CD4-positive, alpha-beta T cell (primary cell): ENCODE measurements around the gene PRPF8. TPM values are rescaled to one million over a fixed set of nuclear protein-coding genes. Genes with fewer than 3 reads are reported as not detected.

Experiments
- ATAC-seq: fragments of 200-7000 bp; cut with Tn5 transposase; one replicate; pipeline ENCODE4 v1.10.0; 2022; ENCODE audit warnings: mild to moderate bottlenecking; ENCODE audit not compliant: poor library complexity
- CTCF ChIA-PET: fragments of 350-600 bp; sonication (Branson Sonifier 250); formaldehyde crosslinking; loops from one replicate; lab custom pipeline; 2021; ENCODE audit warnings: antibody characterized with exemption, inconsistent platforms; lab: Charles Lee
- POLR2A ChIA-PET: fragments of 350-600 bp; sonication (Branson Sonifier 250); formaldehyde crosslinking; loops from one replicate; lab custom pipeline; 2021; ENCODE audit warnings: antibody characterized with exemption, inconsistent platforms; lab: Charles Lee
- DNase-seq, 14 experiments: peaks; one replicate each; pipeline ENCODE4 v3.0.0-alpha.2; 2013 to 2020; ENCODE audit warnings: mixed read lengths in 2 of 14
- H3K27ac ChIP-seq, 2 donors: one replicate each; pipeline versions ENCODE4 v1.5.1 to v1.7.0; 2013; ENCODE audit warnings: low read length in 2 of 2, low read depth in 1 of 2, mild to moderate bottlenecking in 1 of 2
- H3K27me3 ChIP-seq, 2 experiments: 1 replicate in 1 of 2; 2 replicates in 1 of 2; pipeline versions ENCODE4 v1.6.1 to v1.7.0; 2013; ENCODE audit warnings: low read length in 2 of 2, control low read depth in 1 of 2, mild to moderate bottlenecking in 1 of 2, moderate library complexity in 1 of 2; ENCODE audit not compliant: insufficient read depth in 2 of 2, control insufficient read depth in 1 of 2
- H3K36me3 ChIP-seq: one replicate; pipeline ENCODE4 v1.6.1; 2013; ENCODE audit warnings: low read length, control low read depth; ENCODE audit not compliant: insufficient read depth
- H3K4me1 ChIP-seq: one replicate; pipeline ENCODE4 v1.6.1; 2013; ENCODE audit warnings: low read length, control low read depth; ENCODE audit not compliant: insufficient read depth
- H3K4me3 ChIP-seq: one replicate; pipeline ENCODE4 v1.5.1; 2013; ENCODE audit warnings: mild to moderate bottlenecking, low read length, moderate library complexity
- H3K9me3 ChIP-seq, 2 experiments: 1 replicate in 1 of 2; 2 replicates in 1 of 2; pipeline versions ENCODE4 v1.6.1 to v1.7.0; 2013; ENCODE audit warnings: low read length in 2 of 2, mild to moderate bottlenecking in 2 of 2, control low read depth in 1 of 2, moderate library complexity in 1 of 2; ENCODE audit not compliant: control insufficient read depth in 1 of 2, insufficient read depth in 1 of 2
- H3K27ac Mint-ChIP-seq: one replicate; pipeline ENCODE4 v1.8.0; 2020; ENCODE audit warnings: mixed read lengths
- H3K27me3 Mint-ChIP-seq: one replicate; pipeline ENCODE4 v1.8.0; 2021; ENCODE audit warnings: mixed read lengths
- H3K36me3 Mint-ChIP-seq: one replicate; pipeline ENCODE4 v1.8.0; 2021; ENCODE audit warnings: low read depth, mixed read lengths
- H3K4me1 Mint-ChIP-seq: one replicate; pipeline ENCODE4 v1.8.0; 2021; ENCODE audit warnings: low read depth, mixed read lengths
- H3K4me3 Mint-ChIP-seq: one replicate; pipeline ENCODE4 v1.8.0; 2020; ENCODE audit warnings: mild to moderate bottlenecking, mixed read lengths
- H3K9me3 Mint-ChIP-seq: one replicate; pipeline ENCODE4 v1.8.0; 2020; ENCODE audit warnings: mixed read lengths
- CTCF ChIP-seq: fragments of 200-600 bp; IDR thresholded peaks from one replicate; pipeline ENCODE4 v1.8.0; 2022; ENCODE audit warnings: antibody characterized with exemption, mild to moderate bottlenecking
- intact Hi-C, 2 experiments: fragments of 100-400 bp; cut with DNase I in 1 of 2; cut with micrococcal nuclease in 1 of 2; formaldehyde crosslinking; loops; one replicate each; pipeline versions ENCODE4 v1.15.1 to v1.9.0; 2023 to 2025; cut with DNase I, micrococcal nuclease
- total RNA-seq, 174 experiments: library from RNA in 2 of 174; stranded (reverse) in 2 of 174; gene quantifications; one replicate each; pipeline ENCODE4 v1.2.3 and lab custom pipeline; 2021 to 2026

Gene PRPF8
- total RNA-seq, 2 experiments from 2014 or later = 550 to 572 TPM

GRCh38 chr17:1644493-1645206, 40.0 kb downstream of the PRPF8 start:
- peak overlapping the region; percentile 83 for H3K4me3 Mint-ChIP-seq
- no peaks in the 10 kb centered on the region for H3K27me3 Mint-ChIP-seq
- DNase-seq (peak in 3 of 14 experiments; percentile 35 to 79 (median 72)), ATAC-seq (no peak)
- H3K27ac ChIP-seq = no peak overlapping the region
- peaks cover 40% of the 10 kb centered on the region for H3K4me1 ChIP-seq
- H3K27ac Mint-ChIP-seq = peak overlapping the region; percentile 71
- H3K4me1 Mint-ChIP-seq = peaks cover 21% of the 10 kb centered on the region
- ChIA-PET CTCF (no interaction called here), POLR2A (interaction anchor here (1.3 kb wide), 1 partner anchor 40 kb away, joined by 3 read pairs; the partner anchor contains the start of gene PRPF8)
- no peak overlapping the region for H3K4me3 ChIP-seq
- peaks cover 4% of the 10 kb centered on the region for H3K36me3 Mint-ChIP-seq
- H3K36me3 ChIP-seq = no peaks in the 10 kb centered on the region
- H3K27me3 ChIP-seq = no peaks in the 10 kb centered on the region
- peaks cover 0 to 5% of the 10 kb centered on the region in 2 experiments for H3K9me3 ChIP-seq
- TF ChIP-seq CTCF = no peak
- intact Hi-C loops = loop anchor here (5.0 kb wide), 2 partner anchors 38 to 383 kb away; partner anchors contain the start of genes PRPF8 (in 1 of the 2) and RTN4RL1 (in 1 of the 2)
- no peaks in the 10 kb centered on the region for H3K9me3 Mint-ChIP-seq

GRCh38 chr17:1643999-1644492, 40.6 kb downstream of the PRPF8 start:
- peaks cover 21% of the 10 kb centered on the region for H3K4me1 Mint-ChIP-seq
- no peaks in the 10 kb centered on the region for H3K36me3 ChIP-seq
- ATAC-seq = no peak
- ChIA-PET CTCF (interaction anchor here (1.4 kb wide), 1 partner anchor 14 kb away, joined by 6 read pairs; no protein-coding TSS in a partner anchor), POLR2A (interaction anchor here (0.6 to 0.7 kb wide), 2 partner anchors 16 to 120 kb away, joined by 3 read pairs; no protein-coding TSS in a partner anchor)
- peaks cover 4% of the 10 kb centered on the region for H3K36me3 Mint-ChIP-seq
- H3K4me1 ChIP-seq = peaks cover 38% of the 10 kb centered on the region
- peak in 2 of 14 experiments; percentile 41 to 56 for DNase-seq
- H3K4me3 Mint-ChIP-seq = peak overlapping the region; percentile 83
- no peaks in the 10 kb centered on the region for H3K27me3 ChIP-seq
- peak overlapping the region; percentile 33 for H3K4me3 ChIP-seq
- no peaks in the 10 kb centered on the region for H3K27me3 Mint-ChIP-seq
- H3K27ac Mint-ChIP-seq = peak overlapping the region; percentile 71
- intact Hi-C loops = no loop called here
- no peaks in the 10 kb centered on the region for H3K9me3 Mint-ChIP-seq
- TF ChIP-seq CTCF = no peak
- H3K27ac ChIP-seq = no peak overlapping the region
- H3K9me3 ChIP-seq = peaks cover 0 to 5% of the 10 kb centered on the region in 2 experiments

GRCh38 chr17:1643293-1643998, 41.2 kb downstream of the PRPF8 start:
- no peaks in the 10 kb centered on the region for H3K9me3 Mint-ChIP-seq
- H3K4me3 Mint-ChIP-seq = no peak overlapping the region
- H3K27me3 Mint-ChIP-seq = no peaks in the 10 kb centered on the region
- TF ChIP-seq CTCF = no peak
- peaks cover 36% of the 10 kb centered on the region for H3K4me1 ChIP-seq
- intact Hi-C loops = no loop called here
- DNase-seq (peak; percentile 38 to 91 (median 65)), ATAC-seq (peak; percentile 90)
- H3K27me3 ChIP-seq = no peaks in the 10 kb centered on the region
- ChIA-PET POLR2A (interaction anchor here (0.6 to 0.7 kb wide), 2 partner anchors 15 to 121 kb away, joined by 3 read pairs; no protein-coding TSS in a partner anchor), CTCF (interaction anchor here (1.4 kb wide), 1 partner anchor 14 kb away, joined by 6 read pairs; no protein-coding TSS in a partner anchor)
- H3K36me3 Mint-ChIP-seq = peaks cover 4% of the 10 kb centered on the region
- no peaks in the 10 kb centered on the region for H3K36me3 ChIP-seq
- H3K9me3 ChIP-seq = peaks cover 0 to 5% of the 10 kb centered on the region in 2 experiments
- no peak overlapping the region for H3K27ac ChIP-seq
- no peak overlapping the region for H3K27ac Mint-ChIP-seq
- peak overlapping the region; percentile 33 for H3K4me3 ChIP-seq
- peaks cover 21% of the 10 kb centered on the region for H3K4me1 Mint-ChIP-seq
